PFSK-1 (cell line): ENCODE results near the gene TMEM87A.

ENCODE experiments used
- FOXP2 ChIP-seq: optimal IDR thresholded peaks from 2 replicates; pipeline ENCODE3; 2011; ENCODE audit warnings: borderline replicate concordance, control low read depth, inconsistent platforms; ENCODE audit not compliant: insufficient read depth; ENCODE audit errors: extremely low read length, extremely low read depth
- POLR2AphosphoS5 ChIP-seq: IDR thresholded peaks from 2 replicates; pipeline ENCODE4 v1.6.1; 2012; ENCODE audit warnings: low read depth, mild to moderate bottlenecking, control low read depth, low read length, moderate library complexity
- REST ChIP-seq, 2 experiments: IDR thresholded peaks; 2 replicates each; pipeline versions ENCODE4 v1.6.1 to v1.8.0; 2011 to 2012; ENCODE audit warnings: low read depth in 2 of 2, low read length in 2 of 2, control low read depth in 1 of 2, inconsistent platforms in 1 of 2, mild to moderate bottlenecking in 1 of 2, moderate library complexity in 1 of 2; ENCODE audit not compliant: insufficient read depth in 1 of 2
- TAF1 ChIP-seq: IDR thresholded peaks from 2 replicates; pipeline ENCODE4 v1.6.1; 2012; ENCODE audit warnings: low read length, control low read depth, borderline replicate concordance; ENCODE audit not compliant: insufficient read depth

DNA sequence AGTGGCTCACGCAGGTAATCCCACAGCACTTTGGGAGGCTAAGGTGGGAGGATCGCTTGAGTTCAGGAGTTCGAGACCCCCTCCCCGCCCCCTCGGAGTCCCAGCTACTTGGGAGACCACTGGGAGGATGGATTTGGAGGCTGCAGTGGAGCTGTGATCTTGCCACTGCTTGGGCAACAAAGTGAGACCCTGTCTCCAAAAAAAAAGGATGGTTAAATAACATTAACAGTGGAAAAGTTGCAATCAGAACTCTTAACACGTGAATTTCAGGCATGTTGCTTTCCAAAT lies 1.4 kb upstream of the TMEM87A start:
- no peak for TF ChIP-seq POLR2AphosphoS5
- TF ChIP-seq FOXP2: no peak
- no peak for TF ChIP-seq TAF1
- TF ChIP-seq REST (IDR thresholded peaks at IDR 0.05; ENCODE audit: insufficient read depth in 1 of 2, low read depth in 2 of 2, low read length in 2 of 2): no peak
